HG02623 (cell line): ENCODE measurements around the gene ANKRD66.
"Not testable (repeated sequence)": the region's sequence is repeated elsewhere in the genome, so short reads cannot be mapped to it uniquely, and the experiment has no call there.

Experiments used
- ATAC-seq: cut with Tn5 transposase; IDR thresholded peaks from one replicate; pipeline ENCODE4 v1.9.1; 2021; ENCODE audit warnings: moderate library complexity; ENCODE audit not compliant: unreplicated experiment

Gene ANKRD66

DNA sequence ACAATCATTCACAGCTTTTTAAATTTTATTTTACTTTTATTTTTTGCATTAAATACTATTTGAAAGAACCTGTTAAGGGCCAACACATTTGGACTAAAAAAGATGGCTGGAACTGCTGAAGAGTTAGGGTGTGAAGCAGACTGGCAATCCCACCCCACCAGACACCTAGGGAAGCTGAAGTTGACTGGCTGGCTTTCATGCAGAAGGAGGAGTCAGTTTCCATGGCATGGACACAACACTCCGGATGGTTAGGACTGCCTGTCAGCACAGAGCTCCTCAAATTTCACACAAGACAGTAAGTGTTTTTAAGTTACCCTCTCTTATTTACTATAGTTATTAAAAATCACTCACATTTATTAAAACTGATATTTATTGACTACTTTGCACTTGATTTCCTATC, at the start of gene ANKRD66:
Gene ANKRD66, plus strand, starts transcription at position 238 of the 400 bp plus-strand sequence. CDS start 5,016 bp downstream, outside the sequence.
- ATAC-seq: no peak

DNA sequence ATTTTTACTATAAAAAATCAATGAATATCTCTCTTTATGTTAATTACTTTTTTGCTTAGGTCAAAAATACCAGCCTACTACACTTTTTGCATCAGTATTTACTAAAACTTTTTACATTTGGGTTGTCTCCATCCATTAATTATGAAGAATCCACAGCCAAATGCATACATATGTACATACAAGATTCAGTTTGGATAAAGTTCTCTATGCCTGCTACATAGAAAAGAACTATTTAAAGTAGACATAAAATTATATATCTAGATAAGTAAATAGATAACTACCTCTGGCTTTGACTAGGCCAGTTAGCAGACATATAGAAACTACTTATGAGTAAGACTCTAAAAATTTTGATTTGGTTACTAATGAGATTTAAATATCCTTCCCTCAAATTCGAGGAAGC, 46.8 kb upstream of the ANKRD66 start:
- no peak for ATAC-seq

DNA sequence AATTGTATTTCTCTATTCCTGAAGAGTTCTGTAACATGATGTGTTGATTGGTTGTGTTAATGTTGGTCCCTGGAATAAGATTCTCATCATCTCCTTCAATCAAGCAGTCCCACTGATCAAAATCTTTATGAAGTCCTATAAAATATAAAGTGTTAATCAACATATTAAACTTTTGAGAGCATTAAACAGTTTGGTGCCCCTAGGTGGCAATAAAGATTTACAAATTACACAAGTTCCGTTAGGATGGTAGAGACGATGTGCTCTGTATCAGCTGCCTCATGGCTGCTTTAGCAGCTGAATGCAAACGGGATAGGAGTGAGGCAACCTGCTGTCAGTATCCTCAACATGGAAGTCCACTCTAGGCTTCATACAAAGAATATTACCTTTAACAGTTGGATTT, 42.2 kb upstream of the ANKRD66 start:
- no peak for ATAC-seq

DNA sequence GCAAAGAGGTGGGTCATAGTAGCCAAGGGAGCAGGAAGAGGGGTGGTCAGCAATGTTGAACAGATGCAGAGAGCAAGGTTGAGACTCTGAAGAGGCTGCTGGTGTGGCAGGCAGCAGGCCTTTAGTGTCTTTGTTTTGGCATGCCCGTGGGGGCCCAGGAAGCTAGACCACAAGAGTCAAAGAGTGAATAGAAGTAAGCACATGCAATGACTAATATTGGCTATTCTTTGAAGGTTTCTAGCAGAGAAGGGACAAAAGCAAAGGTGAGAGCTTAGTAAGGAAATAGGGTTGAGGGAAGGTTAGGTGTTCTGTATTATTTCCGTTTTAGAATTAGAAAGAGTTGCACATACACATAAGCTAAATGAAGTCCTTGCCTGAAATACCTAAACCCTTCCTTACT, 40.3 kb upstream of the ANKRD66 start:
- ATAC-seq: no peak

DNA sequence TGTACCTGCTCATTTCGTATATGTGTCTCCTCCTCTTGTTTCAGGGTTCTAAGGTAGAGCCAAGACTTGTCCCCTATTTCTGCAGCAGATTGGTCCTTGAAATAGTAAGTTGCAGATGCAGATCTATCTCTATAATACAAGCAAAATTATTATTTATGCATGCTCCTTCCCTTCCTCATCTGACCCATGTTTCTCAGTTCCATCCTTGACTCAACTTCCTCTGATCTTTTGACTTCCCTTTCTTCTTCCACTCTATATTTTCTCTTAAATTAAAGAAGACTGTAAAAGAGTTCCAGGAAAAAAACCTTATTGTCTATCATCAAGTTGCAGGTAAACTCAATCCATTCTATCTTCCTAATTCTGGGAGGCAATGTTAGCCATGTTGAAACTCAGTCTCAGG, 35.2 kb upstream of the ANKRD66 start:
- ATAC-seq: no peak

DNA sequence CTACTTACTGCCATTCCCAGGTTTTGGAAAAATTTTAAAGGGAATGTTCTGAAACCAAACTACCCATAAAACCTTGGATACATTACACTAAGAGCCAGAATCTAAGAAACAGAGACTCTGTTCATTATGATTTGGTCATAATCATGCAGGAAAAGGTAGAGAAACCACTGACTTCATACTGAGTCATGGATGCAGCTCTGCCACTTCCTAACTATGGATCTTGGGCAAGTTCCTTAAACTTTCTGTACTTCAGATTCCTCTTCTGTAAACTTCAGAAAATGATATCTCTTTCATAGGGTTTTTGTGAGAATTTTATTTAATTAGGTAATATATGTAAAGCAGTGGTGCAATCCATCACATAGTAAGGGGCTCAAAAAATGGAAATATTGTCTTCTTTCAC, 31.6 kb upstream of the ANKRD66 start:
- ATAC-seq: no peak

DNA sequence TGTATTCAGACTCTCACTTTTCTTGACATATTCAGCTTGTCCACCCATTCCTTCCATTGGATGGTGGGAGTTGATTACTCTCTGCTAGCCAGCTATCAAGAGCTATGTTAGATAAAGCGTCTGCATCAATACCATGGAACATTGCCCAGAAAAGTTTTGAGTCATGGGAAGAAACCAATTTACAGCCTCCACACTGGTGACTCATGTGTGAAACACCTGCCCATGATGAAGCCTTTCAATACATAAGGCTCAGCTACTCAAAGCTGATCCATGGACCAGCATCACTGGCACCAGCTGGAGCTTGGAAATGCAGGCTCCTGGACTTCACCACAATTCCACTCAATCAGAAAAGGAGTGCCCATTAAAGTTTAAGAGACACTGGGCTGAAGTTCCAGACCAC, 27.6 kb upstream of the ANKRD66 start:
- no peak for ATAC-seq

DNA sequence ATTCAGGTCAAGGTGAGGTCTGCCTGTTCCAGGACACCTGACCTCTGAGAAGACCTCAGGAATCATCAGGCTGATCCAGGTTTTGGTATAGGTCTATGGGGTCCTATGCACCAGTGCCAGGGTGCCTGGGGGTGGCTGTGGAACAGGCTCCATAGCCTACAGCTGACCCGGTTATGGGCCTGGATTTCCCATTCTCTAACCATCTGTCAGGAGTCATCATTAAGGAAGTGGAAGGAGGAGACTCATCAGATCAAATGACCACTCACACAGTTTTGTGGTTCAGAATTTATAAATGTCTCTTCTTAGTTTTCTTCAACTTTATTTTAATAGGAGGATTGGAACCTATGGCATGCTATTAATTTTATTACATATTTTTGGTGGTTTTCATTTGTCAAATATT, 26.3 kb upstream of the ANKRD66 start:
- no peak for ATAC-seq

GRCh38 chr6:46729787-46730326, 16.9 kb upstream of the ANKRD66 start:
- no peak for ATAC-seq

GRCh38 chr6:46730921-46731461, 15.7 kb upstream of the ANKRD66 start:
- ATAC-seq: no peak

GRCh38 chr6:46733341-46733801, 13.4 kb upstream of the ANKRD66 start:
- no peak for ATAC-seq

DNA sequence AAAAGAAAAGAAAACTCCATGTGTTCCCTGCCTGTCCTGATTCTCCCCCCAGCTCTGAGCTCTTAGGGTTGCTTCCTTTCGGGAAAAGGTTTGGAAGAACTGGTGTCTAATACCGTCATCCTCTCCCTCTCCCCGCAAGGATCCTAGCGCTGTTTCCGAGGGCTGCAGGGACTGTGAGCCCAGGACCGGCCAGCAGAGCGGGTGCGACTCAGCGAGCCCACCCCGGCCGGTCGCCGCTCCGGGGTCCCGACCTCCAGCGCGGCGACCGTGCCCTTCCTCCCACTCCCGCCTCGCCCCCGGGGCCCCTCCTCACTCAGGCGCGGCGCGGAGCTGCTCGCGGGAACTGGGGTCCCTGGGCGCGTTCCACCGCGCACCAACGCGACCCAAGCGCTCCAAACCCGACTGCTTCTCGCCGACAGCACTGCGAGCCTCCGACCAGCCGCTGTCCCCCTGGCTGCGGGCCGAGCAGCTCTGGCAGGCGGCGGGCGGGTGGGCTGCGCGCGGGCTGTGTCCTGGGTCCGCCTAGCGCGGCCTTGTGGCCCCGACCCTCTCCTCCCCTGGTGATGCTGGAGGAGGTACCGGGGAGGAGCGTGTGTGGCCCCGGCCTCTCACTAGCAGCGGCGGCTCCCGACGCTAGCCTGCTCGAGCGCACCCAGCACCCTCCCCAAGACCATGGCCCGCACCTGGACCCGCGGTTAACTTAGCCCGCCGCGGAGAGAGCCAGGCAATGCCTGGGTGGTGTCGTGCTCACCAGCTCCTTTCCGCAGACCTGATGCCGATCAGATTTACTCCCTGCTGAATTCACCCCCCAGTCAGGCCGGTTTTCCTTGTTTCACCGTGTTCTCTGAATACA, 11.6 kb upstream of the ANKRD66 start, which contains the start of gene PLA2G7:
Gene PLA2G7, minus strand, starts transcription at position 509 of the 853 bp plus-strand sequence. CDS start 12,484 bp downstream, outside the sequence.
- no peak for ATAC-seq

GRCh38 chr6:46735720-46736031, 11.1 kb upstream of the ANKRD66 start:
- no peak for ATAC-seq

GRCh38 chr6:46736906-46737305, 9.8 kb upstream of the ANKRD66 start:
- ATAC-seq: no peak

DNA sequence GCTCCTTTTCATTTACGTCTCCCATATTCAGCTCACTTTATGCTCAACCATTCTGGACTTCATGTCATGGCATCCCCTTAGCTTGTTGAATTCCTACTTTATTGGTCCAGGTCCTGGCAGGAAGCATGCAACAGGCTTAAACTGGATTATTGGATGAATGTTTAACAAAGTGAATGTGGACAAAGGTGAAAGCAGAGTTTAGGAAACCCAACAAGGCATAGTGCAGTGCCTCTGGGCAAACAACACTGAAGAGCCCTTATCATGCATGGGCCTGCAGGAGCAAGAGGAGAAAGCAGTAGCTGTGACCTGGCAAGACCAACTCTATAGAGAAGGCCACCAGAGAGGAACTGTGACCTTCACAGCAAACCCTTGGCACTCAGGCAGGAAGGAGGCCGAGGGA, 5.3 kb upstream of the ANKRD66 start:
- ATAC-seq: no peak

DNA sequence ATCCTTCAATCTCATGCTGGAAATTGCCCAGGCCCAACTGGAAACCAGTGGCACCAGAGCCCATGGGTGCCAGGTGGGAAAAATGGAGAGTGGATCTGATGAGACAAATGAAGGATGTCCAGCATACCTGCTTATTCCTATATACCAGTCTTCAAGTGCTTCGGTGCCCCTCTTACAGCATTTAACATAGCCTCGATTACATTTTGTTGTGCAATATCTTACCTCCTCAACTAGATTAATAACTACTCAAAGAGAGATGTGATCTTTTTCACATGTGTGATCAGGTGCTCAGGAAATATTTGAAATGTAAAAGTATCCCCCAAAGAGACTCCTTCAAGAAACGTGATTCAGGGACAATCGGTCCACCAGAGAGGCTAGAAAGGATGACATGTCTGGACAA, 4.8 kb upstream of the ANKRD66 start:
- ATAC-seq: no peak

GRCh38 chr6:46743425-46744158, 3.1 kb upstream of the ANKRD66 start:
- ATAC-seq: no peak

DNA sequence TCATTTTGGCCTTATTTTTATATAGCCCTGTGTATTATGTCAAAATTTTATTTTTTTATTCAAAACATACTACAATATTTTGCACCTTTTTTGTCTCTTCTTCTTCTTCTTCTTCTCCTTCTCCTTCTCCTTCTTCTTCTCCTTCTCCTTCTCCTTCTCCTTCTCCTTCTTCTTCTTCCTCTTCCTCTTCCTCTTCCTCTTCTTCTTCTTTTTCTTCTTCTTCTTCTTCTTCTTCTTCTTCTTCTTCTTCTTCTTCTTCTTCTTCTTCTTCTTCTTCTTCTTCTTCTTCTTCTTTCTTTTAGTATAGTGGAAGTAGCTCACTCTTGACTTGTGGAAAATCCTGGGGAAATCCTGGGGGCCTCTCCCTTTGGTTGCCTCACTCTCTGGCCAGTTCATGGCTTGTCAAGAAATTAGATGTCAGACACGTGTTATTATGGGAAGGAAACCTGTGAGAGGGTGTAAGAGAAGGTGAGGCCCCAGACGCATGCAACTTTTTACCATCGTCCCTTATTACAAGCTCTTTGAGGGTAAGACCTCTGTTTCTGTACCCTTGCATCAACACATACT, 2.5 kb upstream of the ANKRD66 start:
- ATAC-seq: not testable (repeated sequence)

DNA sequence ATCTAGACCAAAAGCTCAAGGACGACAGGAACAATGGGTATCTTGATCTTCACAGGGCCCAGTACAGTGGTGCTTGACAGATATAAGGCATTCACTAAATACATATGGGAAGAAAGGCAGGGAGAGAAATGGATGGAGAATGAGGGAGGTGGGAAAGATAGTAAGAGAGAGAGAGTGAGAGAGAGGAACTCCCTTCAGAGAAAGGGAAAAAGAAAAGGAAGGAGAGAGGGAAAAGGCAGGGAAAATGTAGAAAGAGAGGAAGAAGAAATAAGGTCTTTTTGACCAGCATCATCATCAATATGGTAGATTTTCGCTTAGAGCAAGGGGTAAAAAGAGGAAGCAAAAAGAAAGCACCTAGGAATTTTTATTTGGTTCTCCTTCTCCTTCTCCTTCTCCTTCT, 760 bp upstream of the ANKRD66 start:
- no peak for ATAC-seq

GRCh38 chr6:46748940-46749503, 2.3 kb downstream of the ANKRD66 start:
- no peak for ATAC-seq

DNA sequence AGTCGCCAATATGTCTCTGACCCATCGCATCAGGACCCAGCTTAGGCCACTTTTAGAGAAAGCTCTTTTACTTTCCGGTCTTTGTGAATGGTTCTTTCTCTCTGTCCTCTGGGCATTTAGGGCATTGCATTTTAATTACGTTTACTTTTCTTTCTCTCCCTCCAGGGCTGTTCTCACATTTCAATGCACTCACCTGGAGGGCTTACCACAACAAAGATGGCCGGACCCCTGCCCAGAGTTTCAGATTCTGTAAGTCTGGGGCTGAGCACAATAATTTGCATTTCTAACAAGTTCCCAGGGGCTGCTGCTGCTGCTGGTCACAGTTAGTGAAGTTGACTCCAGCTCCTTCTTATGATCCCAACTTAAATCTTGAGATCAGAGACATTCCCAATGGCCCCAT, 3.0 kb downstream of the ANKRD66 start:
- no peak for ATAC-seq
